GM23338 (cell line): Measurements from ENCODE around the gene PTPN6.

Source experiments
- CREB1 ChIP-seq: fragments of 250-450 bp; sonication (Bioruptor Pico); IDR thresholded peaks from 2 replicates; pipeline ENCODE4 v1.5.0; 2020; ENCODE audit warnings: low read depth, mild to moderate bottlenecking, moderate library complexity
- CTCF ChIP-seq, 2 experiments: fragments of 200-600 bp in 1 of 2; sonication (generic) in 1 of 2; conservative IDR thresholded peaks; 2 replicates each; pipeline versions ENCODE4 v1.5.1 to v1.6.1; 2016 to 2017; ENCODE audit warnings: antibody characterized with exemption in 2 of 2, low read depth in 2 of 2, mild to moderate bottlenecking in 2 of 2, moderate library complexity in 1 of 2
- ETS1 ChIP-seq: IDR thresholded peaks from 2 replicates; pipeline ENCODE4 v1.6.1; 2016; ENCODE audit warnings: antibody characterized with exemption
- EZH2 ChIP-seq: fragments of 200-600 bp; sonication (generic); IDR thresholded peaks from one replicate; pipeline ENCODE4 v1.8.0; 2017; ENCODE audit warnings: antibody characterized with exemption, mild to moderate bottlenecking, low read depth; ENCODE audit not compliant: unreplicated experiment
- EZH2phosphoT487 ChIP-seq: fragments of 200-600 bp; sonication (generic); IDR thresholded peaks from one replicate; pipeline ENCODE4 v1.8.1; 2018; ENCODE audit warnings: antibody characterized with exemption; ENCODE audit not compliant: unreplicated experiment
- JUNB ChIP-seq: IDR thresholded peaks from one replicate; pipeline ENCODE4 v1.6.1; 2016; ENCODE audit warnings: antibody characterized with exemption; ENCODE audit not compliant: unreplicated experiment
- NANOG ChIP-seq: IDR thresholded peaks from 2 replicates; pipeline ENCODE4 v1.6.1; 2016; ENCODE audit warnings: antibody characterized with exemption, borderline replicate concordance
- POLR2AphosphoS5 ChIP-seq: IDR thresholded peaks from 2 replicates; pipeline ENCODE4 v1.6.1; 2016; ENCODE audit warnings: antibody characterized with exemption, low read depth
- REST ChIP-seq: IDR thresholded peaks from one replicate; pipeline ENCODE4 v1.6.1; 2018; ENCODE audit warnings: antibody characterized with exemption; ENCODE audit not compliant: unreplicated experiment
- STAT1 ChIP-seq: IDR thresholded peaks from one replicate; pipeline ENCODE4 v1.6.1; 2016; ENCODE audit warnings: antibody characterized with exemption; ENCODE audit not compliant: unreplicated experiment
- ZNF114 ChIP-seq: fragments of 250-450 bp; sonication (Bioruptor Pico); IDR thresholded peaks from 2 replicates; pipeline ENCODE4 v1.5.0; 2020; ENCODE audit warnings: mild to moderate bottlenecking, moderate library complexity
- ZNF331 ChIP-seq: fragments of 250-450 bp; sonication (Bioruptor Pico); IDR thresholded peaks from 2 replicates; pipeline ENCODE4 v1.5.0; 2020; ENCODE audit warnings: low read depth, mild to moderate bottlenecking, moderate library complexity
- ZNF462 ChIP-seq: fragments of 250-450 bp; sonication (Bioruptor Pico); IDR thresholded peaks from 2 replicates; pipeline ENCODE4 v1.5.0; 2020; ENCODE audit warnings: mild to moderate bottlenecking, moderate library complexity

GRCh38 chr12:6925239-6925539 lies 26.0 kb upstream of the PTPN6 start:
- TF ChIP-seq CTCF (conservative IDR thresholded peaks at IDR 0.05; ENCODE audit: low read depth in 2 of 2) = no peak
- TF ChIP-seq EZH2phosphoT487 = no peak
- no peak for TF ChIP-seq EZH2
- no peak for TF ChIP-seq POLR2AphosphoS5
- no peak for TF ChIP-seq ETS1
- no peak for TF ChIP-seq ZNF462 (CRISPR knock-in tag)
- TF ChIP-seq STAT1 = no peak
- no peak for TF ChIP-seq JUNB
- TF ChIP-seq REST = no peak
- no peak for TF ChIP-seq ZNF114 (CRISPR knock-in tag)
- no peak for TF ChIP-seq CREB1 (CRISPR knock-in tag)
- TF ChIP-seq ZNF331 (CRISPR knock-in tag) = no peak
- TF ChIP-seq NANOG = no peak
